NCI-H2196 treated with DMSO at 0.1 percent for 48 hours (cell line): ENCODE results near the gene SPPL2A.
"Not testable (repeated sequence)": the region's sequence is repeated elsewhere in the genome, so short reads cannot be mapped to it uniquely, and the experiment has no call there.

Experiments used
- DNase-seq: peaks from one replicate; lab custom pipeline; 2025; ENCODE audit not compliant: unreplicated experiment; lab: John Stamatoyannopoulos, UW

The SPPL2A gene

GRCh38 chr15:50767332-50767861, 1.9 kb upstream of the SPPL2A start:
- no peak for DNase-seq

- no peak for DNase-seq
These were observed 878 bp downstream of the SPPL2A start for GRCh38 chr15:50764461-50765194.

GRCh38 chr15:50758712-50759205, 6.7 kb downstream of the SPPL2A start:
- no peak for DNase-seq

GRCh38 chr15:50753463-50753862, 12.0 kb downstream of the SPPL2A start:
- no peak for DNase-seq

GRCh38 chr15:50751394-50751793, 14.1 kb downstream of the SPPL2A start:
- no peak for DNase-seq

GRCh38 chr15:50750227-50750705, 15.2 kb downstream of the SPPL2A start:
- DNase-seq, result no peak

- no peak for DNase-seq
These were observed 18.0 kb downstream of the SPPL2A start for GRCh38 chr15:50747523-50747922.

- DNase-seq, result no peak
These were observed 20.9 kb downstream of the SPPL2A start for GRCh38 chr15:50744601-50745000.

- DNase-seq, result no peak
These were observed 24.6 kb downstream of the SPPL2A start for GRCh38 chr15:50740955-50741354.

GRCh38 chr15:50736823-50737222, 28.7 kb downstream of the SPPL2A start:
- DNase-seq, result no peak

GRCh38 chr15:50735156-50735555, 30.4 kb downstream of the SPPL2A start:
- DNase-seq, result no peak

- no peak for DNase-seq
These were observed 39.2 kb downstream of the SPPL2A start for GRCh38 chr15:50726315-50726714.

GRCh38 chr15:50718700-50719125, 46.8 kb downstream of the SPPL2A start:
- no peak for DNase-seq

GRCh38 chr15:50712018-50712417, 53.5 kb downstream of the SPPL2A start:
- DNase-seq, result no peak

- DNase-seq, result no peak
These were observed 54.9 kb downstream of the SPPL2A start for GRCh38 chr15:50710585-50710984.

- no peak for DNase-seq
These were observed 57.6 kb downstream of the SPPL2A start for GRCh38 chr15:50707878-50708427.

GRCh38 chr15:50702762-50703334, 62.7 kb downstream of the SPPL2A start:
- DNase-seq, result no peak

- no peak for DNase-seq
These were observed 67.4 kb downstream of the SPPL2A start for GRCh38 chr15:50698101-50698500.

- no peak for DNase-seq
These were observed 68.3 kb downstream of the SPPL2A start for GRCh38 chr15:50697109-50697797.

- DNase-seq, result not testable (repeated sequence)
These were observed 70.8 kb downstream of the SPPL2A start for GRCh38 chr15:50694634-50695165.

GRCh38 chr15:50687302-50687902, 78.1 kb downstream of the SPPL2A start:
- no peak for DNase-seq
